Uterus (tissue), 2 donors: Measurements from ENCODE around the gene ACOXL.

ENCODE experiments used
- CTCF ChIP-seq, 4 experiments: fragments of 200-600 bp in 2 of 4; fragments of 450-650 bp in 2 of 4; sonication (generic) in 2 of 4; IDR thresholded peaks; one replicate each; pipeline ENCODE4 v1.5.1; 2016 to 2019; ENCODE audit warnings: antibody characterized with exemption in 4 of 4, mild to moderate bottlenecking in 2 of 4, moderate library complexity in 1 of 4
- POLR2A ChIP-seq, 2 donors: fragments of 450-650 bp; IDR thresholded peaks; one replicate each; pipeline ENCODE4 v1.6.1; 2016; ENCODE audit warnings: antibody characterized with exemption in 2 of 2, mild to moderate bottlenecking in 1 of 2, moderate library complexity in 1 of 2

GRCh38 chr2:110863726-110864125 lies 131.4 kb downstream of the ACOXL start:
- no peak for TF ChIP-seq POLR2A (IDR thresholded peaks at IDR 0.05)
- no peak for TF ChIP-seq CTCF (IDR thresholded peaks at IDR 0.05)
